ENCODE results near the gene DYRK2.

DYRK2 gene

GRCh38 chr12:67664171-67664570 lies 15.6 kb downstream of the DYRK2 start:
- Histone ChIP-seq H3K4me3 (ENCODE audit: insufficient read depth, low read length, poor library complexity, severe bottlenecking) (no peak overlapping the region), H3F3A (ENCODE audit: insufficient read depth) (peaks cover 3% of the 10 kb centered on the region; the same call in 1 of the 2 replicates), H4K20me1 (ENCODE audit: low read depth, low read length) (peaks cover 24% of the 10 kb centered on the region; the same call in 1 of the 2 replicates), H3K9ac (ENCODE audit: low read length) (no peak overlapping the region), H3K27me3 (ENCODE audit: low read length) (no peaks in the 10 kb centered on the region), H3K79me2 (ENCODE audit: insufficient read depth, low read length) (peaks cover 14% of the 10 kb centered on the region; the same call in 1 of the 2 replicates), H2AFZ (ENCODE audit: low read depth, low read length, severe bottlenecking) (no peak overlapping the region), H3K27ac (ENCODE audit: low read depth, low read length) (no peak overlapping the region), H3K9me2 (replicated peaks; ENCODE audit: insufficient read depth, low read length) (no peaks in the 10 kb centered on the region), H3K36me3 (ENCODE audit: low read length) (peaks cover 22% of the 10 kb centered on the region), H3K4me2 (ENCODE audit: low read depth, low read length, poor library complexity, severe bottlenecking) (no peak overlapping the region), H3K9me3 (ENCODE audit: insufficient read depth, low read length) (no peaks in the 10 kb centered on the region)
- TF ChIP-seq EZH2phosphoT487 (conservative IDR thresholded peaks at IDR 0.05; ENCODE audit: low read length) (no peak), CTCF (IDR thresholded peaks at IDR 0.05; ENCODE audit: insufficient read depth, low read length, poor library complexity, severe bottlenecking) (no peak)

- H3K4me2 ChIP-seq (ENCODE audit: low read depth, low read length, poor library complexity, severe bottlenecking) = no peak overlapping the region
- H3K27ac ChIP-seq (ENCODE audit: low read depth, low read length) = no peak overlapping the region
- peaks cover 3% of the 10 kb centered on the region; the same call in 1 of the 2 replicates for H3F3A ChIP-seq (ENCODE audit: insufficient read depth)
- no peak overlapping the region for H3K9ac ChIP-seq (ENCODE audit: low read length)
- H2AFZ ChIP-seq (ENCODE audit: low read depth, low read length, severe bottlenecking) = no peak overlapping the region
- H3K9me2 ChIP-seq (replicated peaks; ENCODE audit: insufficient read depth, low read length) = no peaks in the 10 kb centered on the region
- peaks cover 11% of the 10 kb centered on the region; the same call in 1 of the 2 replicates for H3K79me2 ChIP-seq (ENCODE audit: insufficient read depth, low read length)
- H3K9me3 ChIP-seq (ENCODE audit: insufficient read depth, low read length) = no peaks in the 10 kb centered on the region
- H3K36me3 ChIP-seq (ENCODE audit: low read length) = peaks cover 14% of the 10 kb centered on the region
- H3K4me3 ChIP-seq (ENCODE audit: insufficient read depth, low read length, poor library complexity, severe bottlenecking) = no peak overlapping the region
- H3K27me3 ChIP-seq (ENCODE audit: low read length) = no peaks in the 10 kb centered on the region
- TF ChIP-seq CTCF (IDR thresholded peaks at IDR 0.05; ENCODE audit: insufficient read depth, low read length, poor library complexity, severe bottlenecking) (no peak), EZH2phosphoT487 (conservative IDR thresholded peaks at IDR 0.05; ENCODE audit: low read length) (no peak)
- peaks cover 19% of the 10 kb centered on the region; the same call in 1 of the 2 replicates for H4K20me1 ChIP-seq (ENCODE audit: low read depth, low read length)
These were observed 17.1 kb downstream of the DYRK2 start for GRCh38 chr12:67665679-67666078.

GRCh38 chr12:67666605-67667004 lies 18.1 kb downstream of the DYRK2 start:
- Histone ChIP-seq H3K9me2 (replicated peaks; ENCODE audit: insufficient read depth, low read length) (no peaks in the 10 kb centered on the region), H3F3A (ENCODE audit: insufficient read depth) (peaks cover 3% of the 10 kb centered on the region; the same call in 1 of the 2 replicates), H3K4me2 (ENCODE audit: low read depth, low read length, poor library complexity, severe bottlenecking) (no peak overlapping the region), H3K27ac (ENCODE audit: low read depth, low read length) (no peak overlapping the region), H4K20me1 (ENCODE audit: low read depth, low read length) (peaks cover 10% of the 10 kb centered on the region; the same call in 1 of the 2 replicates), H3K4me3 (ENCODE audit: insufficient read depth, low read length, poor library complexity, severe bottlenecking) (no peak overlapping the region), H3K9me3 (ENCODE audit: insufficient read depth, low read length) (no peaks in the 10 kb centered on the region), H2AFZ (ENCODE audit: low read depth, low read length, severe bottlenecking) (no peak overlapping the region), H3K9ac (ENCODE audit: low read length) (no peak overlapping the region), H3K36me3 (ENCODE audit: low read length) (peaks cover 8% of the 10 kb centered on the region), H3K79me2 (ENCODE audit: insufficient read depth, low read length) (peaks cover 2% of the 10 kb centered on the region; the same call in 1 of the 2 replicates), H3K27me3 (ENCODE audit: low read length) (no peaks in the 10 kb centered on the region)
- TF ChIP-seq CTCF (IDR thresholded peaks at IDR 0.05; ENCODE audit: insufficient read depth, low read length, poor library complexity, severe bottlenecking) (no peak), EZH2phosphoT487 (conservative IDR thresholded peaks at IDR 0.05; ENCODE audit: low read length) (no peak)

All from SU-DHL-6 (cell line).